Measurements from ENCODE around the gene WFDC11.
"Not testable (repeated sequence)": the region's sequence is repeated elsewhere in the genome, so short reads cannot be mapped to it uniquely, and the experiment has no call there.

The WFDC11 gene

GRCh38 chr20:45670139-45670538 is at the start of gene WFDC11:
TSS of gene WFDC11 (minus strand) at chr20:45670239. CDS start at chr20:45650600, 19,639 bp downstream.
- DNase-seq: no peak

- not testable (repeated sequence) for DNase-seq
Observed at GRCh38 chr20:45716141-45716688, 46.2 kb upstream of the WFDC11 start.

GRCh38 chr20:45704969-45705637 is 35.1 kb upstream of the WFDC11 start, which contains the start of gene WFDC10B:
TSS of gene WFDC10B (minus strand) at chr20:45705019. CDS start at chr20:45685992, 19,027 bp downstream.
- DNase-seq: peak; percentile 61

GRCh38 chr20:45701873-45702272 is 31.8 kb upstream of the WFDC11 start, which contains the start of gene WFDC13:
TSS of gene WFDC13 (plus strand) at chr20:45702038. CDS start at chr20:45702124, 86 bp downstream.
- no peak for DNase-seq

DNA sequence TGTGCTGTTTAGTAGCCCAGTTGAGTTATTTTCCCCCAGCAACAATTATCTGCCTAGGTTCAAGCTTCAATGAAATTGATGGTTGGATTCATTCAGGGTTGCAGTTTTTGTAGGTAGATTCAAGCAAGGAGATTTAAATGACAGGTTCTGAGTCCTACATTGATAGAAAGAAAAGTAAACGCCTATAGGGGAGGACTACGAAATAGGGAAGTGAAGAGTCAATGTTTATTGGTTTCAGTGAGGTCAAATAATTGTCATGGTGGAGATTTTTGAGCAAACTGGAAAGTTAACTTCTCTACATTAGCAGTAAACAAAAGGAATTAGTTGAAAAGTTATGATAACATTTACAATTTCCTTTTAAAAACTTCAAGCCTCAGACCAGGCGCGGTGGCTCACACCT is 31.1 kb upstream of the WFDC11 start:
- no peak for DNase-seq

GRCh38 chr20:45695496-45695895 is 25.5 kb upstream of the WFDC11 start:
- no peak for DNase-seq

- DNase-seq: not testable (repeated sequence)
Observed at GRCh38 chr20:45693346-45693745, 23.3 kb upstream of the WFDC11 start.

DNA sequence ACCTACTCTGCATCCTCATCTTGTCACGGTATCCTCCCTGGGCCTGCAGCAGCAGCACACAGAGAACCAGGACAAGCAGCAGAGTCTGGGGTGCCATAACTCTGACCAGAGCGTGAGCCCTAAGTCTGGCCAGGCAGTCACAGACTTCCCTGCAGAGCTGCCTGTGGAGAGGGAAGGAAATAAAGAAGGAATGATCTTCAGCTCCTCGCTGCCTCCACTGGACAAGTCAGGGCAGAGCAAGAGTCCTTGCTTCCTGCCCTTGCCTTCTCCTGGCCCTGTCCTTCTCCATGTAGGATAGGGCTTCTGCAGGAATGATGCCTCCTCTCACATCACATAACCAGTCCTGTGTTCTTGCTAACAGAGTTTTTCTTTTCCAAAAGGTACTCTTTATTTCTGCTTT is 15.9 kb upstream of the WFDC11 start:
- no peak for DNase-seq

DNA sequence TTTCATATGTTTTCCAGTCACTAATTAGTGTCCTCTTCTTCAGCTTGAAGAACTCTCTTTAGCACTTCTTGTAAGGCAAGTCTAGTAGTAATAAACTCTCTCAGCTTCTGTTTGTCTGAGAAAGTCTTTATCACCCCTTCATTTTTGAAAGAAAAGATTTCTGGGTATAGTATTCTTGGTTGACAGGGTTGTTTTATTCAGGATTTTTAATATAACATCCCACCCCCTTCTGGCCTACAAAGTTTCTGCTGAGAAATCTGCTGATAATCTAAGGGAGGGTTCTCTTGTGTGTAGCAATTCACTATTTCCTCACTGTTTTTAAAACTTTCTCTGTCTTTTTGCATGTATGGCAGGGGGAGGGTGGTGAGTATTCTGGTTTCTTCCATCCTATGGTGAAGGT is 9.6 kb upstream of the WFDC11 start:
- no peak for DNase-seq

- no peak for DNase-seq
Observed at GRCh38 chr20:45672765-45673164, 2.7 kb upstream of the WFDC11 start.

DNA sequence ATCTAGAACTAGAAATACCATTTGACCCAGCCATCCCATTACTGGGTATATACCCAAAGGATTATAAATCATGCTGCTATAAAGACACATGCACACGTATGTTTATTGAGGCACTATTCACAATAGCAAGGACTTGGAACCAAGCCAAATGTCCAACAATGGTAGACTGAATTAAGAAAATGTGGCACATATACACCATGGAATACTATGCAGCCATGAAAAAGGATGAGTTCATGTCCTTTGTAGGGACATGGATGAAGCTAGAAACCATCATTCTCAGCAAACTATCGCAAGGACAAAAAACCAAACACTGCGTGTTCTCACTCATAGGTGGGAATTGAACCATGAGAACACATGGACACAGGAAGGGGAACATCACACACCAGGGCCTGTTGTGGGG is 13.0 kb downstream of the WFDC11 start:
- DNase-seq: not testable (repeated sequence)

DNA sequence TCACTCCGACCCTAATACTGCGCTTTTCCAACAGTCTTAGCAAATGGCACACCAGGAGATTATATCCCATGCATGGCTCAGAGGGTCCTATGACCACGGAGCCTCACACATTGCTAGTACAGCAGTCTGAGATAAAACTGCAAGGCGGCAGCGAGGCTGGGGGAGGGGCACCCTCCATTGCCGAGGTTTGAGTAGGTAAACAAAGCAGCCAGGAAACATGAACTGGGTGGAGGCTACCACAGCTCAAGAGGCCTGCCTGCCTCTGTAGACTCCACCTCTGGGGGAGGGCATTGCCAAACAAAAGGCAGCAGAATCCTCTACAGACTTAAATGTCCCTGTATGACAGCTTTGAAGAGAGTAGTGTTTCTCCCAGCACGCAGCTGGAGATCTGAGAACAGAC is 18.3 kb downstream of the WFDC11 start:
- not testable (repeated sequence) for DNase-seq

- no peak for DNase-seq
Observed at GRCh38 chr20:45649312-45649863, 20.7 kb downstream of the WFDC11 start.

GRCh38 chr20:45647441-45648050 is 22.5 kb downstream of the WFDC11 start:
- no peak for DNase-seq

DNA sequence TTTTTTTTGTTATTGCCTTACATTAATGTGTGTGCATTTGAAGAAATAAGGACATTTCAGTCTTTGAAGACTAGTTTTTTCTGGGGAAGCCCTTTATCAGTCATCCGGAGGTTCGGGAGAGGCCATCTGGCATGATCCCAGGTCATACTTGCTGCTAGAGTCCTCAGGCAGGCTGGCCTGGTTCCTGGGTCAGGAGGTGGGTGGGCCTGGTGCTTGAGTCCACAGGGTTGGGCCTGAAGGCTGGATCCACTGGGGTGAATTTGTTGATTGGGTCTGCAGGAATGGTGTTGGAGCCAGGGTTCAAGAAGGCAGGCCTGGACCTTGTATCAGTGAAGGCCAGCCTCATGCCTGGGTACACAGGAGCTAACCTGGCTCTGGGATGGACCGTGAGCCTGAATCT is 23.2 kb downstream of the WFDC11 start:
- DNase-seq: no peak

GRCh38 chr20:45645869-45646268 is 24.2 kb downstream of the WFDC11 start:
- not testable (repeated sequence) for DNase-seq

DNA sequence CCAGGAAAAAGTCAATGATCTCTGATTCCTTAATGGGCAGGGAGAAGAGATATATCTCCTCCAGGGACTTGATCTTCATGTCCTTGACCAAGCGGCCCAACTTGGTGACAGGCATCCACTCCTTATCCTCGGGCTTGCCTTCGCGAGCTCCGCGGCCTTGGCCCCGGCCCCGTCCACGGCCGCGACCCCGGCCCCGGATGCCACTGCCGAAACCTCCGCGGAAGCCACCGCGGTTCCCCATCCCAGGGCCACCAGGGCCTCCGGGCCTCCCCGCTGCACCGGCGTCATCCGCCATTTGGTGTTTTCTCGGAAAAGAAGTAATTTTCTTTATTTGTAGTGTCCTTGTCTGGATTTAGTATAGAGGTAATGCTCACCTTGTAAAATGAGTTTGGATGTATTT is 29.0 kb downstream of the WFDC11 start:
- DNase-seq: not testable (repeated sequence)

DNA sequence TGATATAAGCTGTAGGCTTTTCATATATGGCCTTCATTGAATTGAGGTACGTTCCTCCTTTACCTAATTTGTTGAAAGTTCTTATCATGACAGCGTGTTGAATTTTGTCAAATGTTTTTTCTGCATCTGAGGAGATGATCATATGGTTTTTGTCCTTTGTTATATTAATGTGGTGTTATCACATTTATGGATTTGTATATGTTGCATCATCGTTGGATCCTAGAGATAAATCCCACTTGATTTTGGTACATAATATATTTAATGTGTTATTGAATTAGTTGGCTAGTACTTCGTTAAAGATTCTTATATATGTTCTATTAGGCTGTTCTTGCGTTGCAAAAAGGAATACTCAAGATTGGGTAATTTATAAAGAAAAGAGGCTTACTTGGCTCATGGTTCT is 30.4 kb downstream of the WFDC11 start:
- no peak for DNase-seq

DNA sequence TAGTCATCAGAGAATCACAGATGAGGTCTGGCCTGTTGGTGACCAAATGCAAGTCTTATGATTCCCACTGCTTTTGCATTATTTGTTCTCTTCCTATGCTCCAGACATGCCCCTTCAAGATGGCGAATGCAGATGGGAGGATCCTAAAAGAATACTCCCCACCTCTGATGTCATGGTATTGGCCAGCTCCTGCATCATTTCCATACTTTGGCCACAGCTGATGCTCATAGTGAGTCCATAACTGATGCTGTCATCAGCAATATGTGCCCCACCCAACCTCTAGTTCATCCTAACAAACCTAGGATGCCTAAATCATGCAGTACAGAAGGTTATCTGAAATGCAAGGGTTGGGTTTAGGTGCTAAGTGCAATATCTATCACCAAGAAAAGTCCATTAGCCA is 33.5 kb downstream of the WFDC11 start:
- no peak for DNase-seq

GRCh38 chr20:45631184-45631583 is 38.9 kb downstream of the WFDC11 start, which contains the start of gene WFDC9:
TSS of gene WFDC9 (minus strand) at chr20:45631284. CDS start at chr20:45610181, 21,103 bp downstream.
- no peak for DNase-seq

DNA sequence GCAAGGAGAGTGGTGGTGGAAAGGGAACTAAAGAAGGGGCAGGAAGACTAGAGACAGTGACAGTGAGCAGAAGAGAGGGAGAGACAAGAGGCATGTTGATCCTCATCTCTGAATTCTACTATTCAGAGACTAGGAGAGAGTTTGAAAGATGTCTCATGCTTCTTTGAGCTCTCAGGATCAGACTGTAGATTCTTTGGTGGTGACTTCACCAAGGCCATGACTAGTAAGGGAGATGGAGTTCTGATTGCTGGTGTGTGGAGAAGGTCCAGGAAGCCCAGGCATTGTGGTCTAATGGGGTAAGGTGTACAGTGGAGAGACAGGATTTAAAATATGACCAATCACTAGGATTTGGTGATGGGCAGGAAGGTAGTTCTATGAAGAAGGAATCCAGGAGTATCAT is 39.7 kb downstream of the WFDC11 start:
- DNase-seq: no peak

DNA sequence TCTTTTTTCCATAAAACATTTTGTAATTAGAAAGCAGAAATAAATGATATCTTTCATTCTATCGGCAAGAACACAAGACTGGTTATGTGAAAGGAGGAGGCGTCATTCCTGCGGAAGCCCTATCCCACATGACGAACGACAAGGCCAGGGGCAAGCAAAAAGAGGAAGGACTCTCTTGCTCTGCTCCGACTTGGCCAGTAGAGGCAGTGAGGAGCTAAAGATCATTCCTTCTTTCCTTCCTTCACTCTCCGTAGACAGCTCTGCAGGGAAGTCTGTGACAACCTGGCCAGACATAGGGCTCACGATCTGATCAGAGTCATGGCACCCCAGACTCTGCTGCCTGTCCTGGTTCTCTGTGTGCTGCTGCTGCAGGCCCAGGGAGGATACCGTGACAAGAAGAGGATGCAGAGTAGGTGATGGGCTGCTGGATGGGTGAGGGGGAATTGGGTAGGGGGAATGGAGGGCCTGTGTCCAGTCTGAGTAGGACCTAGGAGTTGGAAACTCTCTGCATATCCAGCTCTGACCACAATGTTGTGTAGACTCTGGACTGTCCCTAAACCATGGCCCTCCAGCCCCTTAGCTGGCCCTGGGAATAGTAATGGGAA is 40.4 kb downstream of the WFDC11 start, which contains the start of gene WFDC10A:
TSS of gene WFDC10A (plus strand) at position 244 of the 605 bp plus-strand sequence. CDS start at position 319, 75 bp downstream.
- DNase-seq: peak; percentile 7

DNA sequence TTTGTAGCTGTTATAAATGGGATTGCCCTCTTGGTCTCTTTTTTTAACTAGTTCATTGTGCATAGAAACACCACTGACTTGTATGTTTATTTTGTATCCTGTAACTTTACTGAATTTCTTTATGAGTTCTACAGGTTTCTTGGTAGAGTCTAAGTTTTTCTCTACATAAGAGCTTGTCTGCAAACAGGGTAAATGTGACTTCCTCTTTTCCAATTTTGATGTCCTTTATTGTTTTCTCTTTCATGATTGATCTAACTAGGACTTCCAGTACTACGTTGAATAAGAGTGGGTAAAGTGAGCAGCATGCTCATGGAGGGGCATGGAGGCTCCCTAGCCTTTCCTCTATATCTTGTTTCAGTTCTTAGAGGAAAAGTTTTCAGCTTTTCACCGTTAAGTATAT is 43.5 kb downstream of the WFDC11 start:
- DNase-seq: no peak

All from NCI-H1105 (cell line).